Activated naive CD4-positive, alpha-beta T cell treated with anti-CD3 and anti-CD28 coated beads for 36 hours (primary cell): Measurements from ENCODE around the gene PREX1. TPM values are rescaled to one million over a fixed set of nuclear protein-coding genes. Genes with fewer than 3 reads are reported as not detected.
A peak's percentile ranks its signal among the peaks of the same experiment; 100 is the strongest.

Experiments used
- CTCF ChIA-PET: fragments of 350-600 bp; sonication (Branson Sonifier 250); formaldehyde crosslinking; loops from one replicate; lab custom pipeline; 2021; ENCODE audit warnings: antibody characterized with exemption; lab: Charles Lee
- DNase-seq: peaks from one replicate; pipeline ENCODE4 v3.0.0-alpha.2; 2020
- H3K27ac Mint-ChIP-seq: one replicate; pipeline ENCODE4 v1.8.0; 2021; ENCODE audit warnings: mild to moderate bottlenecking, mixed read lengths
- H3K27me3 Mint-ChIP-seq: one replicate; pipeline ENCODE4 v1.8.0; 2021; ENCODE audit warnings: low read depth, mixed read lengths
- H3K36me3 Mint-ChIP-seq: one replicate; pipeline ENCODE4 v1.8.0; 2021; ENCODE audit warnings: low read depth, mixed read lengths
- H3K4me1 Mint-ChIP-seq: one replicate; pipeline ENCODE4 v1.8.0; 2021; ENCODE audit warnings: low read depth, mixed read lengths
- H3K4me3 Mint-ChIP-seq: one replicate; pipeline ENCODE4 v1.8.0; 2021; ENCODE audit warnings: mild to moderate bottlenecking, moderate library complexity, mixed read lengths
- H3K9me3 Mint-ChIP-seq: one replicate; pipeline ENCODE4 v1.8.0; 2021; ENCODE audit warnings: mixed read lengths
- intact Hi-C: fragments of 100-400 bp; cut with micrococcal nuclease; formaldehyde crosslinking; loops from one replicate; pipeline ENCODE4 v1.15.1; 2023
- total RNA-seq, 2 experiments: library from RNA; stranded (reverse); gene quantifications; one replicate each; pipeline ENCODE4 v1.2.3, GENCODE V29; 2021

PREX1 gene
- total RNA-seq, 2 experiments from 2014 or later = 43.7 to 44.2 TPM

- H3K4me1 Mint-ChIP-seq = peaks cover 66% of the 10 kb centered on the region
- CTCF ChIA-PET = interaction anchor here (1.2 to 1.3 kb wide), 2 partner anchors 13 to 16 kb away, joined by 3 to 4 read pairs; no protein-coding TSS in a partner anchor
- H3K27me3 Mint-ChIP-seq = no peaks in the 10 kb centered on the region
- peaks cover 3% of the 10 kb centered on the region for H3K36me3 Mint-ChIP-seq
- DNase-seq = no peak
- H3K9me3 Mint-ChIP-seq = peaks cover 10% of the 10 kb centered on the region
- peak overlapping the region; percentile 51 for H3K27ac Mint-ChIP-seq
- intact Hi-C loops = no loop called here
- no peak overlapping the region for H3K4me3 Mint-ChIP-seq
Observed at GRCh38 chr20:48772183-48772976, 55.4 kb downstream of the PREX1 start.

- H3K27me3 Mint-ChIP-seq = no peaks in the 10 kb centered on the region
- peaks cover 10% of the 10 kb centered on the region for H3K9me3 Mint-ChIP-seq
- H3K4me1 Mint-ChIP-seq = peaks cover 67% of the 10 kb centered on the region
- no peak overlapping the region for H3K4me3 Mint-ChIP-seq
- intact Hi-C loops = no loop called here
- CTCF ChIA-PET = interaction anchor here (1.3 kb wide), 1 partner anchor 17 kb away, joined by 3 read pairs; no protein-coding TSS in a partner anchor
- DNase-seq = no peak
- H3K36me3 Mint-ChIP-seq = peaks cover 3% of the 10 kb centered on the region
- no peak overlapping the region for H3K27ac Mint-ChIP-seq
Observed at GRCh38 chr20:48771542-48771941, 56.3 kb downstream of the PREX1 start.

- H3K27me3 Mint-ChIP-seq = no peaks in the 10 kb centered on the region
- peaks cover 3% of the 10 kb centered on the region for H3K36me3 Mint-ChIP-seq
- peaks cover 10% of the 10 kb centered on the region for H3K9me3 Mint-ChIP-seq
- H3K27ac Mint-ChIP-seq = peak overlapping the region; percentile 25
- H3K4me3 Mint-ChIP-seq = no peak overlapping the region
- CTCF ChIA-PET = no interaction called here
- intact Hi-C loops = no loop called here
- peaks cover 68% of the 10 kb centered on the region for H3K4me1 Mint-ChIP-seq
- peak; percentile 52 for DNase-seq
Observed at GRCh38 chr20:48770700-48771442, 56.9 kb downstream of the PREX1 start.

GRCh38 chr20:48769069-48769983, 58.5 kb downstream of the PREX1 start:
- no peaks in the 10 kb centered on the region for H3K36me3 Mint-ChIP-seq
- CTCF ChIA-PET = no interaction called here
- no peaks in the 10 kb centered on the region for H3K27me3 Mint-ChIP-seq
- no peaks in the 10 kb centered on the region for H3K9me3 Mint-ChIP-seq
- intact Hi-C loops = loop anchor here (1.0 to 10.0 kb wide), 6 partner anchors 9 to 1265 kb away; partner anchors contain the start of genes NCOA3 and ZNFX1
- peaks cover 67% of the 10 kb centered on the region for H3K4me1 Mint-ChIP-seq
- H3K27ac Mint-ChIP-seq = peak overlapping the region; percentile 68
- peak; percentile 98 for DNase-seq
- peak overlapping the region; percentile 64 for H3K4me3 Mint-ChIP-seq

- Mint-ChIP-seq H3K27me3 (no peaks in the 10 kb centered on the region), H3K36me3 (no peaks in the 10 kb centered on the region), H3K4me3 (no peak overlapping the region), H3K4me1 (peaks cover 54% of the 10 kb centered on the region), H3K9me3 (no peaks in the 10 kb centered on the region), H3K27ac (peak overlapping the region; percentile 76)
- intact Hi-C loops = loop anchor here (5.0 to 10.0 kb wide), 2 partner anchors 510 to 1262 kb away; partner anchors contain the start of genes NCOA3 and ZNFX1
- CTCF ChIA-PET = interaction anchor here (0.5 kb wide), 1 partner anchor 79 kb away, joined by 6 read pairs; no protein-coding TSS in a partner anchor
- peak; percentile 31 for DNase-seq
Observed at GRCh38 chr20:48766961-48767960, 60.5 kb downstream of the PREX1 start.

- no peak overlapping the region for H3K4me3 Mint-ChIP-seq
- CTCF ChIA-PET = no interaction called here
- DNase-seq = no peak
- intact Hi-C loops = loop anchor here (5.0 to 10.0 kb wide), 2 partner anchors 511 to 1261 kb away; partner anchors contain the start of genes NCOA3 and ZNFX1
- no peaks in the 10 kb centered on the region for H3K36me3 Mint-ChIP-seq
- no peak overlapping the region for H3K27ac Mint-ChIP-seq
- peaks cover 60% of the 10 kb centered on the region for H3K4me1 Mint-ChIP-seq
- H3K27me3 Mint-ChIP-seq = no peaks in the 10 kb centered on the region
- H3K9me3 Mint-ChIP-seq = no peaks in the 10 kb centered on the region
Observed at GRCh38 chr20:48766205-48766604, 61.6 kb downstream of the PREX1 start.

GRCh38 chr20:48765359-48765758, 62.4 kb downstream of the PREX1 start:
- Mint-ChIP-seq H3K27ac (no peak overlapping the region), H3K36me3 (peaks cover 2% of the 10 kb centered on the region), H3K27me3 (no peaks in the 10 kb centered on the region), H3K9me3 (no peaks in the 10 kb centered on the region), H3K4me3 (no peak overlapping the region), H3K4me1 (peaks cover 62% of the 10 kb centered on the region)
- CTCF ChIA-PET = no interaction called here
- intact Hi-C loops = loop anchor here (5.0 to 10.0 kb wide), 2 partner anchors 512 to 1261 kb away; partner anchors contain the start of genes NCOA3 and ZNFX1
- DNase-seq = no peak

- H3K27me3 Mint-ChIP-seq = no peaks in the 10 kb centered on the region
- peaks cover 4% of the 10 kb centered on the region for H3K36me3 Mint-ChIP-seq
- no peak overlapping the region for H3K4me3 Mint-ChIP-seq
- peaks cover 62% of the 10 kb centered on the region for H3K4me1 Mint-ChIP-seq
- CTCF ChIA-PET = no interaction called here
- H3K27ac Mint-ChIP-seq = peak overlapping the region; percentile 20
- intact Hi-C loops = loop anchor here (5.0 to 10.0 kb wide), 2 partner anchors 284 to 1259 kb away; partner anchors contain the start of genes CSE1L and NCOA3
- H3K9me3 Mint-ChIP-seq = no peaks in the 10 kb centered on the region
- DNase-seq = no peak
Observed at GRCh38 chr20:48763216-48763914, 64.4 kb downstream of the PREX1 start.

GRCh38 chr20:48761874-48762273, 65.9 kb downstream of the PREX1 start:
- H3K27ac Mint-ChIP-seq = peak overlapping the region; percentile 95
- no peak for DNase-seq
- intact Hi-C loops = loop anchor here (5.0 to 10.0 kb wide), 2 partner anchors 285 to 1257 kb away; partner anchors contain the start of genes CSE1L and NCOA3
- H3K27me3 Mint-ChIP-seq = no peaks in the 10 kb centered on the region
- peaks cover 58% of the 10 kb centered on the region for H3K4me1 Mint-ChIP-seq
- peaks cover 8% of the 10 kb centered on the region for H3K36me3 Mint-ChIP-seq
- H3K4me3 Mint-ChIP-seq = no peak overlapping the region
- peaks cover 2% of the 10 kb centered on the region for H3K9me3 Mint-ChIP-seq
- CTCF ChIA-PET = no interaction called here
